Body of pancreas (tissue), 4 donors: ENCODE results near the gene PSMB4. TPM values are rescaled to one million over a fixed set of nuclear protein-coding genes. Genes with fewer than 3 reads are reported as not detected.
"Not testable (repeated sequence)": the region's sequence is repeated elsewhere in the genome, so short reads cannot be mapped to it uniquely, and the experiment has no call there.

ENCODE experiments used
- ATAC-seq: fragments of 150-250 bp; one replicate; pipeline ENCODE4 v1.9.1; 2016
- DNase-seq, 4 donors: peaks; one replicate each; pipeline ENCODE4 v3.0.0-alpha.2; 2019
- H3K27ac ChIP-seq, 4 donors: fragments of 200-600 bp; sonication (generic); 1 replicate in 3 of 4; 2 replicates in 1 of 4; pipeline versions ENCODE4 v1.5.1 to v1.6.1; 2016 to 2019; ENCODE audit warnings: mild to moderate bottlenecking in 1 of 4, mixed read lengths in 1 of 4, moderate library complexity in 1 of 4
- H3K27me3 ChIP-seq, 2 donors: fragments of 200-600 bp; sonication (generic); one replicate each; pipeline ENCODE4 v1.6.0; 2016; ENCODE audit warnings: mild to moderate bottlenecking in 1 of 2
- H3K36me3 ChIP-seq, 2 donors: fragments of 200-600 bp; sonication (generic); replicated peaks in 1 of 2; 2 replicates each; pipeline ENCODE4 v1.5.1; 2016; ENCODE audit warnings: low read depth in 2 of 2; ENCODE audit not compliant: insufficient read depth in 1 of 2
- H3K4me1 ChIP-seq: fragments of 200-600 bp; sonication (generic); one replicate; pipeline ENCODE4 v1.6.0; 2016
- H3K4me3 ChIP-seq, 2 donors: fragments of 200-600 bp; sonication (generic); 1 replicate in 1 of 2; 2 replicates in 1 of 2; pipeline ENCODE4 v1.5.1; 2016 to 2019
- H3K9me3 ChIP-seq, 3 donors: fragments of 200-600 bp; sonication (generic); 1 replicate in 2 of 3; 2 replicates in 1 of 3; pipeline ENCODE4 v1.5.1; 2016
- CTCF ChIP-seq, 7 experiments: fragments of 450-650 bp in 4 of 7; fragments of 200-600 bp in 3 of 7; sonication (generic) in 3 of 7; IDR thresholded peaks; one replicate each; pipeline ENCODE4 v1.5.1; 2016 to 2019; ENCODE audit warnings: antibody characterized with exemption in 7 of 7
- POLR2A ChIP-seq, 3 donors: fragments of 450-650 bp; IDR thresholded peaks; one replicate each; pipeline ENCODE4 v1.6.1; 2016; ENCODE audit warnings: antibody characterized with exemption in 3 of 3, mild to moderate bottlenecking in 2 of 3
- WGBS, 2 donors: methylation state at CpG; one replicate each; pipeline ENCODE4 v1.1.5; 2017; 5-methylcytosine and 5-hydroxymethylcytosine counted together
- intact Hi-C: fragments of 100-400 bp; cut with DNase I; formaldehyde crosslinking; loops from one replicate; pipeline ENCODE4 v1.15.1; 2023
- total RNA-seq, 2 donors: library from RNA; depleted of rRNA; stranded (reverse); fragments of >200 nt; gene quantifications; one replicate each; pipeline ENCODE4 v1.1.0, GENCODE V29; 2016

PSMB4 gene
- total RNA-seq, 2 donors from 2014 or later, result 109 to 126 TPM

DNA sequence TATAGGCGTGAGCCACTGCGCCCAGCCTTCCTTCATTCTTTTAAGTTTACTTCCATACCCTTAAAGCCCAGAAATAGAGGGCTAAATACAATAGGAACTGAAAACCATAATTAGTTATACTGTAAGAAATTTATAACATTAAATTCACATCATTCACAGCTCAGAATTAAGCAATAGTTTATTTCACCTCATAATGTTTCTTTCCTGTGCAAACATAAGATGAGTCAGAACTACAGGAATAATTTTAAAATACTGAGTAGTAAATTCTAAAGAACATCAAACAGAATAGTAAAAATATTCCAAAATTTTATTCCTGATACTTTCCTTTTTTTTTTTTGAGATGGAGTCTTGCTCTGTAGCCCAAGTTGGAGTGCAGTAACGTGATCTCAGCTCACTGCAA, 35.8 kb downstream of the PSMB4 start:
- H3K4me1 ChIP-seq, result no peaks in the 10 kb centered on the region
- no peaks in the 10 kb centered on the region for H3K27me3 ChIP-seq
- H3K27ac ChIP-seq, result peak overlapping the region in 1 of 4 donors; percentile 21
- DNase-seq, result no peak
- peaks cover 4 to 7% of the 10 kb centered on the region in 2 donors for H3K36me3 ChIP-seq
- no peak overlapping the region for H3K4me3 ChIP-seq
- no peak for TF ChIP-seq CTCF (IDR thresholded peaks at IDR 0.05)
- 92 to 94% methylated on average over 3 of the region's 3 CpGs for WGBS, 2 donors
- ATAC-seq, result no peak
- intact Hi-C loops, result no loop called here
- H3K9me3 ChIP-seq, result no peaks in the 10 kb centered on the region

DNA sequence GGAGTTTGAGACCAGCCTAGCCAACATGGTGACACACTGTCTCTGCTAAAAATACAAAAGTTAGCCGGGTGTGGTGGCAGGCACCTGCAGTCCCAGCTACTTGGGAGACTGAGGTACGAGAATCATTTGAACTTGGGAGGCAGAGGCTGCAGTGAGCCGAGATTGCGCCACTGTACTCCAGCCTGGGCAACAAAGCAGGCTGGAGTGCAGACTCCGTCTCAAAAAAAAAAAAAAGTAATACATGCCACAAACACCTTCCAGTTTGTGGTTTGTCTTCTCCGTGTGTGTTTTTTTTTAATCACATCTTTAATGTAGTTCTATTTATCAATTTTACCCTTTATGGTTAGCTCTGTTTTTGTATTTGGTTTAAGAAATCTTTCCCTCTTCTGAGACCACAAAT, 37.6 kb downstream of the PSMB4 start:
- Histone ChIP-seq H3K36me3 (peaks cover 2 to 7% of the 10 kb centered on the region in 2 donors), H3K4me3 (no peak overlapping the region), H3K27ac (no peak overlapping the region), H3K4me1 (no peaks in the 10 kb centered on the region), H3K27me3 (no peaks in the 10 kb centered on the region), H3K9me3 (no peaks in the 10 kb centered on the region)
- intact Hi-C loops, result no loop called here
- TF ChIP-seq CTCF (IDR thresholded peaks at IDR 0.05), result no peak
- no peak for TF ChIP-seq POLR2A (IDR thresholded peaks at IDR 0.05)
- ATAC-seq (no peak), DNase-seq (no peak)
- 72 to 78% methylated on average over 6 of the region's 6 CpGs for WGBS, 2 donors

GRCh38 chr1:151437396-151437795, 38.0 kb downstream of the PSMB4 start:
- H3K27ac ChIP-seq, H3K4me3 ChIP-seq, H3K27me3 ChIP-seq, H3K9me3 ChIP-seq, ATAC-seq, H3K4me1 ChIP-seq, DNase-seq, H3K36me3 ChIP-seq, intact Hi-C loops: not testable (repeated sequence)
- WGBS, 2 donors, result 70% methylated on average over 8 of the region's 8 CpGs

DNA sequence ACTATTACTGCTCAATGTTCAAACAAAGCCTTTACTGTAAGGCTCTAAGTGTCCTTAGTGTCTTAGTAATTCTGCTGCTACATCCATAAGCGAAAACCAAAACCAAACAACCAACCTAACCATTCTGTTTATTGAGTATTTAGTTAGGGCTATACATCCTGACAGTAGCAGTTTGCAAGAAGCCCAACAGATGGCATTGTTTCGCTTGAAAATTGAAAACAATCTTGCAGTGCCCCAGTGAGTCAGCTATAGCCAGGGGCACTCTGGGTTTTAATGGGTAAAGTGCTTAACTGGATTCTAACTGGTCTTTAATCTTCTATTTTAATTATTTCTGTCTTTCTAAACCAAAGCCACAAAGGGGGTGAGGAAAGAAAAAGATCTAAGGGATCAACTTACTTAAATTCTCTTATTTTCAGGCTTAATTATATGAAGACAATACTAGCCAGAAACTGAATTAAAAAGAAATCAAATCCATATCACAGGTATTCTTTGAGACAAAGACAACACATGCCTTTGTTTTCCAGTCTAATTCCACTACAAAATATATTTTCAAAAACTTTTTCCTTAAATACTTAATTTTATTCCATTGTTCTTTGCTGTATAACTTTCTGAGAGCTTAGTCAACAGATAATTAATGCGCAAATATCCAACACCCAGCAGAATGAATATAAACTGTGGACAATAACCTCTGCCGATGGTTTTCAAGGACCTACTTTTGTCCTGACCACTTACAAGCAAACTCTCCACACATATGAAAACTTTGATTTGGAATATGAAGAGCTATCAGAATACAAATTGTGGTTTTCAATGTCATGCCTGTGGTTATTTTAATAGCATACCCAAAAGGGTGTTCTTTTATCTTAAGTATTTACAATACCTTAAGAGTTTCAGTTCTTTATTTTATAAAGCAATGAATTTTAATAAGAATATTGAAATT, 44.7 kb downstream of the PSMB4 start:
- Histone ChIP-seq H3K27me3 (no peaks in the 10 kb centered on the region), H3K4me1 (peaks cover 5% of the 10 kb centered on the region), H3K9me3 (no peaks in the 10 kb centered on the region), H3K4me3 (no peak overlapping the region), H3K36me3 (peaks cover 0 to 2% of the 10 kb centered on the region in 2 donors), H3K27ac (no peak overlapping the region)
- peak; percentile 68 to 78 (median 74) for DNase-seq
- intact Hi-C loops, result loop anchor here (10.0 kb wide), 1 partner anchor 291 kb away; no protein-coding TSS in a partner anchor
- ATAC-seq, result peak; percentile 86
- WGBS, 2 donors, result 36 to 37% methylated on average over 4 of the region's 4 CpGs
- peak in 6 of 7 experiments; percentile 42 to 75 (median 72) for TF ChIP-seq CTCF (IDR thresholded peaks at IDR 0.05)
- no peak for TF ChIP-seq POLR2A (IDR thresholded peaks at IDR 0.05)

GRCh38 chr1:151444783-151445177, 45.4 kb downstream of the PSMB4 start:
- H3K4me3 ChIP-seq, result no peak overlapping the region
- no peak for ATAC-seq
- intact Hi-C loops, result loop anchor here (10.0 kb wide), 1 partner anchor 290 kb away; no protein-coding TSS in a partner anchor
- no peaks in the 10 kb centered on the region for H3K27me3 ChIP-seq
- WGBS, 2 donors, result 67 to 71% methylated on average over 4 of the region's 4 CpGs
- peaks cover 5% of the 10 kb centered on the region for H3K4me1 ChIP-seq
- TF ChIP-seq POLR2A (IDR thresholded peaks at IDR 0.05), result no peak
- TF ChIP-seq CTCF (IDR thresholded peaks at IDR 0.05), result no peak
- H3K9me3 ChIP-seq, result no peaks in the 10 kb centered on the region
- DNase-seq, result no peak
- H3K27ac ChIP-seq, result no peak overlapping the region
- peaks cover 0 to 2% of the 10 kb centered on the region in 2 donors for H3K36me3 ChIP-seq
